Measurements from ENCODE around the gene POLDIP2. TPM values are rescaled to one million over a fixed set of nuclear protein-coding genes. Genes with fewer than 3 reads are reported as not detected.

POLDIP2 gene
- total and polyA plus RNA-seq, 9 donors: 37.4 to 110 (median 59.6) TPM

GRCh38 chr17:28384281-28385036 is 27.1 kb upstream of the POLDIP2 start:
- Histone ChIP-seq H3K27ac (no peak overlapping the region), H3K27me3 (no peaks in the 10 kb centered on the region), H3K4me1 (ENCODE audit: insufficient read depth) (no peaks in the 10 kb centered on the region), H3K4me3 (peak overlapping the region; percentile 20), H3K9me3 (no peaks in the 10 kb centered on the region), H3K36me3 (no peaks in the 10 kb centered on the region)
- intact Hi-C loops (cut with DNase I): no loop called here
- WGBS, 3 donors: 67 to 73% (median 71%) methylated on average over 56 of the region's 56 CpGs
- no peak for DNase-seq
- TF ChIP-seq POLR2A (IDR thresholded peaks at IDR 0.05): no peak
- no peak for TF ChIP-seq EP300 (IDR thresholded peaks at IDR 0.05)
- no peak for TF ChIP-seq CTCF (IDR thresholded peaks at IDR 0.05)

DNA sequence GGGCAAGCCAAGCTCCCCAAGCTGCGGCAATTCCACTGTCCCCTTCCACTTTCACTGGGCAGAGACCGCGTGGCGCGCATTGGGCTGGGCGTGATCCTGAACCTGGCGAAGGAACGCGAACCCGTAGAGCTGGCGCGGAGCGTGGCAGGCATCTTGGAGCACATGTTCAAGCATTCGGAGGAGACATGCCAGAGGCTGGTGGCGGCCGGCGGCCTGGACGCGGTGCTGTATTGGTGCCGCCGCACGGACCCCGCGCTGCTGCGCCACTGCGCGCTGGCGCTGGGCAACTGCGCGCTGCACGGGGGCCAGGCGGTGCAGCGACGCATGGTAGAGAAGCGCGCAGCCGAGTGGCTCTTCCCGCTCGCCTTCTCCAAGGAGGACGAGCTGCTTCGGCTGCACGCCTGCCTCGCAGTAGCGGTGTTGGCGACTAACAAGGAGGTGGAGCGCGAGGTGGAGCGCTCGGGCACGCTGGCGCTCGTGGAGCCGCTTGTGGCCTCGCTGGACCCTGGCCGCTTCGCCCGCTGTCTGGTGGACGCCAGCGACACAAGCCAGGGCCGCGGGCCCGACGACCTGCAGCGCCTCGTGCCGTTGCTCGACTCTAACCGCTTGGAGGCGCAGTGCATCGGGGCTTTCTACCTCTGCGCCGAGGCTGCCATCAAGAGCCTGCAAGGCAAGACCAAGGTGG is 24.0 kb upstream of the POLDIP2 start:
- Histone ChIP-seq H3K4me1 (ENCODE audit: insufficient read depth) (no peaks in the 10 kb centered on the region), H3K27ac (no peak overlapping the region), H3K4me3 (no peak overlapping the region), H3K36me3 (no peaks in the 10 kb centered on the region), H3K9me3 (no peaks in the 10 kb centered on the region), H3K27me3 (no peaks in the 10 kb centered on the region)
- DNase-seq: peak in 1 of 5 donors; percentile 28
- no peak for TF ChIP-seq CTCF (IDR thresholded peaks at IDR 0.05)
- TF ChIP-seq EP300 (IDR thresholded peaks at IDR 0.05): no peak
- TF ChIP-seq POLR2A (IDR thresholded peaks at IDR 0.05): no peak
- WGBS, 3 donors: 60 to 69% (median 66%) methylated on average over 72 of the region's 72 CpGs
- intact Hi-C loops (cut with DNase I): no loop called here

- no peaks in the 10 kb centered on the region for H3K4me1 ChIP-seq (ENCODE audit: insufficient read depth)
- WGBS, 3 donors: 85 to 89% (median 88%) methylated on average over 10 of the region's 10 CpGs
- intact Hi-C loops (cut with DNase I): no loop called here
- no peak overlapping the region for H3K4me3 ChIP-seq
- no peaks in the 10 kb centered on the region for H3K27me3 ChIP-seq
- H3K27ac ChIP-seq: no peak overlapping the region
- peak in 1 of 5 donors; percentile 6 for DNase-seq
- H3K9me3 ChIP-seq: no peaks in the 10 kb centered on the region
- H3K36me3 ChIP-seq: no peaks in the 10 kb centered on the region
- no peak for TF ChIP-seq POLR2A (IDR thresholded peaks at IDR 0.05)
- TF ChIP-seq CTCF (IDR thresholded peaks at IDR 0.05): no peak
- TF ChIP-seq EP300 (IDR thresholded peaks at IDR 0.05): no peak
Observed at GRCh38 chr17:28379814-28380801, 22.8 kb upstream of the POLDIP2 start.

DNA sequence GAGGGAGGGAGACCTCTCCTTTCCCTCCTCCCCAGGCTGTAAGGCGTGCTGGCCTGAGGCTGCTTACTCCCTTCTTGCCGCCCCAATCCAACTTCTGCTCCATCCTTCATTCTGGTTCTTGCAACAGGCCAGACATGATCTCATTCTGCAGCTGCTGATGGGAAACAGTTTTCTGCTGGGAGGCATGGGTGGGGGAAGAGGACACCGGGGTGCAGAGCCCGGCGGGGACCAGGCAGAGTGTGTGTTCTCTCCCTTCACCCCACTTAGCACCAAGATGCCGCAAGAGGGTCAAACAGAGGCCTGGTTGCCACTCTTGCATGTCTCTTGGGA is 15.6 kb upstream of the POLDIP2 start:
- Histone ChIP-seq H3K27me3 (no peaks in the 10 kb centered on the region), H3K4me1 (ENCODE audit: insufficient read depth) (peaks cover 7% of the 10 kb centered on the region), H3K27ac (no peak overlapping the region), H3K4me3 (no peak overlapping the region), H3K9me3 (no peaks in the 10 kb centered on the region), H3K36me3 (no peaks in the 10 kb centered on the region)
- no peak for DNase-seq
- WGBS, 3 donors: 78 to 84% (median 79%) methylated on average over 6 of the region's 6 CpGs
- TF ChIP-seq POLR2A (IDR thresholded peaks at IDR 0.05) (no peak), EP300 (IDR thresholded peaks at IDR 0.05) (no peak), CTCF (IDR thresholded peaks at IDR 0.05) (no peak)
- intact Hi-C loops (cut with DNase I): loop anchor here in 1 of 4 donors (2.0 kb wide), 1 partner anchor 20 kb away; no protein-coding TSS in a partner anchor

Data from ovary (tissue), 9 donors.